HG03558 (cell line): ENCODE data around the gene TPCN2.
A peak's percentile ranks its signal among the peaks of the same experiment; 100 is the strongest.

ENCODE experiments used
- ATAC-seq: cut with Tn5 transposase; IDR thresholded peaks from one replicate; pipeline ENCODE4 v1.9.1; 2021; ENCODE audit warnings: moderate number of reproducible peaks; ENCODE audit not compliant: unreplicated experiment; ENCODE audit errors: extremely low read depth

TPCN2 gene

DNA sequence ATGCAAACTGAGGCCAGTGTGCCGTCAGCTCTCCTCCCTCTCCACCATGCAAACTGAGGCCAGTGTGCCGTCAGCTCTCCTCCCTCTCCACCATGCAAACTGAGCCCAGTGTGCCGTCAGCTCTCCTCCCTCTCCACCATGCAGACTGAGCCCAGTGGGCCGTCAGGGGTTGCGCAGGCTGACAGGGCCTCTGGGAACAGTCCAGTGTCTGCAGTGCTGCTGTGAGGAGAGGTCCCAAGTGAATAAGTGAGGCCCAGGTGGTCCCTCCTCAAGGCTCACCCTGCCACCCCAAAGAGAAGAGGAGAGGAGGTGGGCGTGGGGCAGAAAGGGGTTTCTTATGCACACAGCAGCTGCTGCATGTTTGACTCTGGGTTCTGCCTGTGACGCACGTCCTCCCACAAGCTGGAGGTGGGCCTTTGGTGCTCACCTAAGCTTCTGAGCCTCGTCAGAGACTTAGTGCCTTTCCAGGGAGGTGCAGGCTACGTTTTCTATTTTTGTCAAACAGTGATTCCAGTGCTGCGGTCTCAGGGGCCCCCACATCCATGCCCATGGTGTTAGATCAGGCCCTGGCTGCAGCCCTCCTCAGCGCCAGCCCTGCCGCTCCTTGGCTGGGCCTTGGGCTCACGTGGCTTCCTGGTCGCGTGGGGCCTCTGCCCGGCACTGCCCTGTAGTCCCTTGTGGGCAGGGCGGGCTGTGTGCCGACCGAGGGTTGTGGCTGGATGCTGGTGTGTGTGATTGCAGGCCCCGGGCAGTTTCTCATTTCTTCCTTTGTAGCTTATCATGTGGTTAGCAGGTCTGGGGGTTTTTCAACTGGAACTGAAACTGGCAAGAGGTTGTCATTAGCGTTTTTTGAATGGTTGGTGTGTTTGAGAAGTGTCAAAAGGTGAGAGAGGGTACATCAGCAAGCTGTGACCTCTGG, 7.1 kb downstream of the TPCN2 start:
- ATAC-seq: peak; percentile 47

DNA sequence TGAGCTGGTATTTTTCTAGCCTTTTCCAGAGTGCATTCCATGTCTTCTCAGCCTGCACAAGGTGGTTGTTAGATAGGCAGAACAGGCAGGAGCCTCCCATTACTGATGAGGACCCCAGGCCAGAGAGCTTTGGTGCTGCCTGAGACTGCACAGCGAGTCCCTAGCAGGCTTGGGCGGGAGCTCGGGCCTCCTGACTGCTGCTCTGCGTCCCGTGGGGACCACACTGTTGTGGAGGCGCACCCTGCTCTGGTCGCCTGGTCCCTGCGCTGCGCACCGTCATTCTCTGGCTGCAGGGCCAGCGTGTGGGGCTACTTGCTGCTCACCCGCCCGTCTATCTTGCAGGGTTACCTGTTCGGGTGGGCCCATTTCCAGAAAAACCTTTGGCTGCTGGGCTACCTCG, 8.5 kb downstream of the TPCN2 start:
- no peak for ATAC-seq

DNA sequence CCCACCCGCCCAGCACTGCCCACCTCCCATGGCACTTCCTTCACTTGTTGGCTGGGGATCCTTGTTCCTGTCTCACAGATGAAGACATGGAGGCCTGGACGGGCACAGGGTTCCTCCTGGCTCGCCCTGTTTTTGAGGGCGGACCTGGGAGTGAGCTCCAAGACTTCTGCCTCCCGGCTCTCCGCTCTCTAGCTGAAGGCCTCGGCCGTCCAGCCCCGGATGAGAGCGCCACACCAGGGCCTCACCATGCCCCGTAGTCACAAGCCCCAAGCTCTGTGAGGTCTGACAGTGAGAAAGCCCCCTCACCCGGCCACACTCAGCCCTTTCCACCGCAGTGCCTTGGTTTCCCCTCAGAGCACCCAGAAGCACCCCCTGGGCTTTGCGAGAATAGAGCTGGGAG, 9.1 kb downstream of the TPCN2 start:
- ATAC-seq: no peak

DNA sequence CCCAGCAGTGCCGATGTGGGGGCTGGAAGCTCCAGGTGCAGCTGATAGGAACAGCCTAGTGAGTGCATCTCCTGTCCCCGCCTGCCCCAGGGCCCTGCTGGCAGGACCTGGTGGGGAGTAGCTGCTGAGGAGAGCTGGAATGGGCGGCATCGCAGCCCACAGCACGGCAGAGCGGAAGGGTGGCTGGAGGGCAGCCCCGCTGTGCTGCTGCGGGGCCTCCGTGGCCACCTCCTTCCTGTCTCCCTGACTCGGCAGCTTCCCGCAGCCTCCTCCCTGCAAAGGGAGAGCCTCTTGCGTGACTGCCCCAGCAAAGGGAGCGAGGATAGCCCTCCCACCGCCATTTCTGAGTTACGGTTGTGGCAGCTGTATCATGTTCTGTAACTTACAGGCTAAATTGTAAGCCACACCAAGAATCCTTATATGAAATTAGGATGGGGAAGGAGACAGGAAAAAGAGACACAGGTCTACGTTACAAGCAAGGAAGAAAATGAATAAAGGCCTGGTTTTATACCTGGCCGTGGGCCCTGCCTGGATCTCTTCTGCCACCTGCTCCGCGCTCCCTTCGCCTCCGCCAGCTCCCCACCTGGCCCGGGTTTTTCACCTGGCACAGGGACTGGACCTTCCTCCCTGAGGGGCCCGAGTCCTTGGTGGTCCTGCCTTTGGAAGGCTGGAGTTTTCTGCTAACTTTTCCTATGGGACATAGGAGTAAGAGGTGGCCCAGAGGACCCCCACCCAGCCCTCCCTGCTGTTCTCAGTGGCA, 10.0 kb downstream of the TPCN2 start:
- ATAC-seq: no peak

DNA sequence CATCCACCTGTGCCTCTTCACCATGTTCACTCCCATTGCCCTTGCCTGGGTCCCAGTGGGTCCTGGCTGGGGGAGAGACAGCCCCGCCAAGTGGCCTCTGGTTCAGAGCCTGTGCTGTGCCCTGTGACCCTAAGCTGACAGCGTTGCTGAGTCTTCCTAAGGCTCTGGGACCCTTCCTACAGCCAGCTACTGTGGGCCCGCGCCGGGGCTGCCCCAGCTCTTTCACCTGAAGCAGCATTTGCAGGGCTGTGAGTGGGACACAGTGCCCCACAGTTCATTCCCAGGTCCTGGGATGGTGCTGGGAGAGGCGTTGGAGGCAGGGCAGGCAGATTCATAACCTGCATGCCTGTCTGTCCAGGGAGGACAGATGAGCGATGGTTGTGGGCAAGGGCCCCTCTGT, 10.7 kb downstream of the TPCN2 start:
- ATAC-seq: no peak

DNA sequence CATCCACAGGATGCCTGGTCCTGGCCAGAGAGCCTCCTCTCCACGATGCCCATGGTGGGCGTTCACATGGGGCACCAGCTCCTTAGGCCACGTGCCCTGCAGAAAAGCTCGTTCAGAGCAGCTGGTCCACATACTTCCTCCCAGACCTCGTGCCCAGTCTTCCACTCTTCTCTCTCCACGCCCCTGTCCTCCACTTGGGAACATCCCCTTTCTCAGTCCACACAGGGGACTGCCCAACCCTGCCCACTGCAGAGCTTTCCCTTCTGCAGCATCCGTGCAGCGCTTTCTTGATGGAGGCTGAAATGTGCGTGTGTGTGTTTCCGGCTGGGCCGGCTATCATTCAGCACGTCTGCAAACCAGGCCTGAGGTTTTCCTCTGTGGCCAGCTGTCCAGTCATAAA, 11.3 kb downstream of the TPCN2 start:
- ATAC-seq: no peak

DNA sequence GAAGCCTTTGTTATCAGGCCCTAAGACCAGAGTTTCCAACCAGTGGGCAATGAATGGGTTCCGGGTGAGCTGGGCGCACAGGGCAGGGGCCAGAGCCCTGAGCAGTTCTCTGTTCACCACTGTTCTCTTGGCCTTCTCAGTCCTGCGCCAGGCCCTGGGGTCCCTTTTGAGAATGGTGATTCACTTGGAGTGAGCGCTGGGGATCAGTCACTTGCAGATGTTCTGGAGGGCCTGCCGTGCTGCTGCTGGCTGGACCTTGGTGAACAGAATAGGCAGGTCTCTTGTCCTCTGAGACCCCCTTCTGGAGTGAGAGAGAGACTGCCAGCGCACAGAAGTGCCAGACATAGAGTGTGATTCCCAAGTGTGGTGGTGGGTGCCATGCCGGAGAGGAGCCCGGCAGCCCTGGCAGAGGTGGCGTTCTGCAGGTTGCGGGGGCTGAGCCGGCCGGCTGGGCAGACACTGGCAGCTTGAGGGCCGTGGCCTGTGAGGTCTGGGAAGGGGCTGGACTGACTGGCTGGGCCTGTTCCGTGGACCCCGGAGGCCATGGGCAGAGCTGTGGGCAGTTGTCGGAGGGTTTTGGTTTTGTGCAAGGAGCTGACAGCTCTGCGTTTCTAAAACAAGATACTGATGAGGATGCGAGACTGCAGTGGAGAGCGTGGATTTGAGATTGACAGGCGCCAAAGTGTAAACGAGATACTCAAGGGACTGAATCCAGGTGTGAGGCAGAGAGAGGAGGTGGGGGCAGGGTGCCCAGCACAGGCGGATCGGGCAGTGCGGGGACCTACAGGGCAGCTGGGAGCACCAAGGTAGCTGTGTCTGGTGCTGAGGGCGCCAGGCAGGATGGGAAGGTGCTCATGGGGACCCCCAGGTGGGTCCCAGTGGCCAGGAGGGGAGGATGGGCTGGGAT, 12.3 kb downstream of the TPCN2 start:
- ATAC-seq: no peak

DNA sequence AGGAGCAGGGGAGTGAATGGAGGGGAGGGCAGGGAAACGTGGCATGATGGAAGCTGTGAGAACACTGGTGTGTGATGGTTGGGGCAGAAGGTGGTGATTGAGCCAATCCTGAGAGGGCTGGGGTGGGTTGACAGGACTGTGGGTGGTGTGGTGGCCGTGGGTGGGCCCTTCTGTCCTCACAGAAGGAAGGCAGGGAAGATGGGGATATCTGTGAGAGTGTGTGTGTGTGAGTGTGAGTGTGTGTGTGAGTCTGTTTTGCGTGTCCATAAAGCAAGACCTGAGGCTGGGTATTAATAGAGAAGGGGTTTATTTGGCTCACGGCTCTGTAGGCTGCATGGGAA, 13.0 kb downstream of the TPCN2 start:
- no peak for ATAC-seq

DNA sequence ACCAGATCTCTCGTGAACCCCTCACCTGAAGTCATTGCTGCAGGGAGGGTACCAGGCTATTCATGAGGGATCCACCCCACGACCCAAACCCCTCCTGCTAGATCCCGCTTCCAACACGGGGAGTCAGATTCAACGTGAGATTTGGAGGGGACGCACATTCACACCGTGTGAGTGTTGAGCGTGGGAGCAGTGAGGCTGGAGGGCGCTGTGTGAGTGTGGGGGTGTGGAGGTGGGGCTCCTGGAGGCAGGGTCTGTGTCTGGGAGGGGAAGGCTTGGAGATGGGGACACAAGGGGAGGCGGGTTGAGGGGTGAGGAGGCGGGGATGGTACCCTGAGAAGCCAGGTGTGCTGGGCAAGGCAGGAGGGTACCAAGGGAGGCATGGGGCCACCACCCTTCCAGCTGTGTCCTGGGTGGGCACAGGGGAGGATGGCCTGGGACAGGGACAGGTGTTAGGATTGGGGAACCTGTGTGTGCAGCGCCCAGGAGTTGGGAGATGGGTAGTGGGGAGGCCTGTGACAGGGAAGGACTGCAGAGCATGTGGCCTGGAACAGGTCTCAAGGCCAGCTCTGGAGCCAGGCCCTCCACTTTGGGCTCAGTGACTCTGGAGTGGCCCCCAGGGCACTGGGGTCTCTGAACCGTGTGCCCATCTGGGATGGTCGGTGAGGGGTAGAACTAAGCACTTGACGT, 13.6 kb downstream of the TPCN2 start:
- no peak for ATAC-seq

DNA sequence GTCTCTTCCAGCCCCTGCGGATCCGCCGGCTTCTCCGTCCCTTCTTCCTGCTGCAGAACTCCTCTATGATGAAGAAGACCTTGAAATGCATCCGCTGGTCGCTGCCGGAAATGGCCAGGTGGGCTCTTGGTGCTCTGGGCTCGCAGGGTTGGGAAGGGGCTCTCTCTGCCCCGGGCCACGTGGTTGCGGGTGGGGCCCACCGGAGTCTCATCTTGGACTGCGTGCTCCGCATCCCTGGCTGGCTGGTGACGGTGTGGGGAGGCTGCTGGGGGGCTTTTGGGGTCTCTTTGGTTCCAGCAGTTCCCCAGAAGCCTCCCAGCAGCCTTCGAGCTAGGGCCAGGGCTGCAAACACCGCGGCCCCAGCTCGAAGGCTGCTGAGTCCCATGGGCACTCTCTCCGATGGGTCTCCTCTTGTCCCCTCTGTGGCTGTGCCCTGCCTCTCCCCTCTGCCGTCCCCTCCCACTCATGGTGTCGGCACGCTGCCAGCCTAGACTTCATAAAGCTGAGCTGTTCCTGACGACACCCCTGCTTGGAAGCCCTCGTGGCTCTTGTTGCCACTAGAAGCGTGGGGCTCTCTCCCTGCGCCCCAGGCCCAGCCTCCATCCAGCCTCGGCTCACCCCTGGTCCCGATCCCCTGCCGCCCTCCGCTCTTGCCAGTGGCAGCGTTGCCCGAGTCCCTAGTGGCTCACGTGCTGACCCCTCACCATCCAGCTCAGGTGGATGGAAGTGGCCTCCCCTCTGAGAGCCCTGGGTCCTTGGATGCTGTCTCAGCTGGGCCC, 14.3 kb downstream of the TPCN2 start:
- ATAC-seq: no peak

DNA sequence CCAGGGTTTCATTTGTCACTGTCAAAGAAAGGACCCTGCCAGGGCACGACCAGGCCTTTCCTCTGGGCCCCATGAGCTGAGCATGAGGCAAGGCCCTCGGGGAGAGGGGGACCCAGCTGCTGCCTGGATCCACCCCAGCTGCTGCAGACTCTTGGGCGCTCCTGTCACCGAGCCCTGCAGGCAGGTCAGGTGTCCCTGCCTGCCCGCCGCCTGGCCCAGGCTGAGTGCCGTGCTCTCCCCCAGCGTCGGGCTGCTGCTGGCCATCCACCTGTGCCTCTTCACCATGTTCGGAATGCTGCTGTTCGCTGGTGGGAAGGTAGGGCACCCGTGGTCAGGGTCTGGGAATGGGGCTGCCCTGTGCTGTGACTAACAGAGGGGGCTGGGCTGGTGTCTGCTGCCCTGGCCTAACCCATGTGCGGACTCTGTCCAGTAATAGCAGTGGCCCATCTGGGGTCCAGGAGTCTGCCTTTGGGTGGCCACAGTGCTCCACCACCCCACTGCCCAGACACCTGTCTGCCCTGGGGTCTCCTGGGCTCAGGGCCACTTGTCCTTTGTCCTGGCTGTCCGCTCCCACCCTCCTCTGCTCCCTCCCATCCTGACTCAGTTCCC, 15.0 kb downstream of the TPCN2 start:
- ATAC-seq: no peak

DNA sequence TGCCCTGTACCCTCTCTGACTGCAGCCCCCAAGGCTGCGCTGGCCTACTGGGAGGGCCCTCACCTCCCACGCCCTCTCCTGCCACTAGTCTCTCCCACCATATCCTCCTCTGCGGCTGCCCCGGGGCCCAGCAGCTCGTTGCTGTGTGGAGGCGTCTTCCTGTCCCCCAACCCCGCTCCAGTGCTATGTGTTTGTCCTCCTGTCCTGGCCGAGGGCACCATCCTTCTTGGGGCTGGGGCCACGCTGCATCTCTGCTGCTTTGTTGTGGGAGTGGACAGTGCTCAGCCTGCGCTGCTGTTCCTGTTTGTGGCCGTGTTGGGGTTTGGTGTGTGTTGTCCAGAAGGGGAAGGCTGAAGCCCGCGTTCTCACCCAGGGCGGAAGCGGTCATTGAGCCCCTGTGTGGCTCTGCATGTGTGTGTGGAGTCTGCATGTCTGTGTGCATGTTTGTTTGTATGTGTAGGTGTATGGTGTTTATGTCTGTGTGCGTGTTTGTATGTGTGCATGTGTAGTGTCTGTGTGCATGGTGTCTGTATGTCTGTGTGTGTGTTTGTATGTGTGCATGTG, 15.7 kb downstream of the TPCN2 start:
- ATAC-seq: no peak

DNA sequence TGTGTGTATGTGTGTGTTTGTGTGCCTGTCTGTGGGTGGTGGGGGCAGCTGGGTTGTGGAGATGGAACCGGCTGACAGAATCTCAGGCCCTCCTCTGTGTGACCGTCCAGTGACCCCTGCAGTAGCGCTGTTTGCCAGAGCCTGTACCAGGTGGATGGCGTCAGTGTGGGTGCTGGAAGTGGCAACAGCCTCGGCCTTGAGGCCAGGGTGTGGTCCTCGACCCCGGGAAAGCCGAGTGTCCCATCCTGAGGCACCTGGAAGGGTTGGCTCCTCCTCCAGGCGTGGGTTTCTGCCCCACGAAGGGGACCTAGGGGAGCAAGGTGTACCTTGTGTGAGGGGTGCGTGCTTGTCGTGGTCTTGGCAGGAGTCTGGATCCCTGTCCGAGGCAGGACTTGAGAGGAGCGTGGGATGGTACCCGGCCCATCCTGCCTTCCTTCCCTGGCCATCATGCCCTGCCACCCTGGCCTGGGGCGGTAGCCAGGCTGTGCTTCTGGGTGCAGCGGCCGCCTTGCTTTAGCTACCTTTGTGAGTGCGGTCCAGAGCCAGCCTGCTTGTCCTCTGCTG, 16.5 kb downstream of the TPCN2 start:
- ATAC-seq: no peak

DNA sequence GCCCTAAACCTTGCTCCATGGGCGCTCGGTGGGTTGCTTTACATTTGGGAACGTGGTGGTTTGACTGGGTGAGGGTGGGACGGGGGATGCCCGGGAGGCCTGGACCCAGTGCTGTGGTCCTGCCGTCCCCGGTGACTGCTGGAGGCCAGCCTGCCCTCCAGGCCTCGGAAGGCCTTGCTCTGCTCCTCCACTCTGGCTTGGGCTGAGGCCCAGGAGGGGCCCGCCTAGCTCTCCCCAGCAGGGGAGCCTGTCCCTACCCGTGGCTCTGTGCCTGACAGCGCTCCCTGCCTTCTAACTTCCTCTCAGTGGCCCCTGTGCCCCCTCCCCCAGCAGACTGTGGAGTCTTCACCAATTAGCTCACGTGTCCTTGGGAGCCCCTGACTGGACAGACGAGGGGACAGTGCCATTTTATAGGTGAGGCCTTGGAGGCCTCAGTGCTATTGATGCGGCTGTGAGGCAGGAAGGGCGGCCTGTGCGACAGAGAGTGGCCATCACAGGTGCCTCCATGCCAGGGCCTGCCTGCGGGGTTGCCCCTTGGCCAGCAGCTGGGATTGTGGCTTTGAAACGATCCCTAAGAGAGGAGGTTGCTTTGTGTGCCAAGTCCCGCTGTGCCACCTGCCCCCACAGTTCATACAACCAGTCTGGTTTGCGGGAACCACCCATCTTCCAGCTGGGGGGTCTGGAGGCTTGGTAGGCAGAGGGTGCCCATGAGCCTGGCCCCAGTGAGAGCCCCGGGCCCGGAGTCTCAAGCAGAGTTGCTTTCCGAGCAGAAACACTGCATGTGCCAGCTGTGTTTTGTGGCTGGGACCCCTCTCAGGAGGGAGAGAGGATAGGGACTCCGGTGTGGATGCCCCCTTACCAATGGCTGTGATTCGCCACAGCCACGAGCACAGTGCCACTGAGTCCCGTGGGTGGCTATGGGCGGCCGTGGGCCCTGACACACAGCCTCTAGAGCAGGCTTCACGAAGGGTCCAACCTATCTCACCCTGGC, 17.7 kb downstream of the TPCN2 start:
- ATAC-seq: no peak

DNA sequence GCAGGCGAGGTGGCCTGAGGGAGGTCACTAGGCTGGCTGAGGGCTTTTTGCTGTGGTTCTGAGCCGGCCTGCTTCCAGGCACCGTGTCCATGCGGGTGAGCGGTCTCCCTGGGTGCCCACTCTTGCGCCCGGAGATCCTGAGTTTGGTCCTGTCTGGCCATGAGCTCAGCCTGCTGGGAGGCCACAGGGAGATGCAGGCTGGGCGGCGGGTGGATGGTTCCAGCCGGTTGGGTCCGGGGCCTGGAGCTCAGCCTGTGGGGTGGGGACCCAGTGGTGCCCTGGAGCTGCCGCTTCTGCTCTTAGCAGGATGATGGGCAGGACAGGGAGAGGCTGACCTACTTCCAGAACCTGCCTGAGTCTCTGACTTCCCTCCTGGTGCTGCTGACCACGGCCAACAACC, 18.5 kb downstream of the TPCN2 start:
- no peak for ATAC-seq

DNA sequence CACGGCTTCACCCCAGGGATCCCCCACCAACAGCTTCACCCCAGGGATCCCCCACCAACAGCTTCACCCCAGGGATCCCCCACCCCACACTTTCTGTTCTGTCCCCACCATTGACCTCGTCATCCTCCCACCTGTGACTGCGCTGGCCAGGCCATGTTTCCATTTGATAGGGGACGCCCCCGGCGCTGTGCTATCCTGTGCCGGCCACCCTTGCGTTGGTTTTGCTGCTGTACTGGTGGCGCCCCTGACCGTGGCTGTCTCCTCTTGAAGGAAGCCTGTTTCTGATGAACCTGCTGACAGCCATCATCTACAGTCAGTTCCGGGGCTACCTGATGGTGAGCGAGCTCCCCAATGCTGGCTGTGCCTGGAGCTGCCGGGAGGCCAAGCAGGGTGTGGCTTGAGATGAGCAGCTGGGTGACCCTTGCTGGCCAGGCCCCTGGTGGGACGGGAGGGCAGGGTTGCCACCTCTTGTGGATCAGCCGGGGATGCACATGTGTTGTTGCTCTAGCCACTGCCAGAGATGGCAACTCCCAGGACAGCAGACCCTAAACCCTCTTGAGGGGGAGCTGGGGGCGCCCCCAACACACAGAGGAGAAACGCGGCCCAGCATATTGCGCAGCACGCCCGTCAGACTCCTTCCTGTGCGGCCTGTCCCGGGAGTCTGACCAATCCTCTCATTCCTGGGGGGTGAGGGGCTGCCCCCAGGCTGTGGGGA, 22.5 kb downstream of the TPCN2 start:
- ATAC-seq: no peak

DNA sequence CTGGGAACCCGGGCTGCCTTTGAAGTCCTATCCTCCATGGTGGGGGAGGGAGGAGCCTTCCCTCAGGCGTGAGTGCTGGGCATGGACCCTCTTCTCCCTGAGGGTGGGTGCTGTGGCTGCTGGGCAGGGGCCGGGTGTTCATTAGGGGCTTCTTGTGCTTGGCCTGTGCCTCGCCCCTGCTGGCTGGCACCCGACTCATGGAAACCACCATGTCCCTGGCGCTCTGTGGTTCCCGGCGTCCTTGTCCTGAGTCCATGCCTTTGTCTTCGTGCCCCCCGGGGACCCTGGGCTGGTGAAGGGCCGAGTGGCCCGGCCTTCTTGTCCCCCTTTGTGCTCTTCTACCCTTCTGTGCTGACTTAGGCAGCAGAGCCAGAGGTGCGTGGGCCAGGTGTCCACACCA, 23.2 kb downstream of the TPCN2 start:
- no peak for ATAC-seq
